Measurements from ENCODE around the gene CLASP1.
"Not testable (repeated sequence)": the region's sequence is repeated elsewhere in the genome, so short reads cannot be mapped to it uniquely, and the experiment has no call there.

CLASP1 gene

DNA sequence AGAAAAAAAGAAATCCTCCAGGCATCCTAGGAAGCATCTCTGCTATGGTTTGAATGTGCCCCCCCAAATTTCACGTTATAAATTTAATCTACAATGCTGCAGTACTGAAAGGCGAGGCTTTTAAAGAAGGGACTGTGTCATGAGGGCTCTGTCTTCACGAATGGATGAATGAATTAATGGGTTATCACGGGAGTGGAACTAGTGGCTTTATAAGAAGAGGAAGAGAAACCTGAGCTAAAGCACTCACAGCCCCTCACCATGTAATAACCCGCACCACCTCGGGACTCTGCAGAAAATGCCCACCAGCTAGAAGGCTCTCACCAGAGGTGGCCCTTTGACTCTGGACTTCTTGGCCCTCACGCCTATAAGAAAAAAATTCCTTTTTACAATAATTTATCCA lies 90.9 kb downstream of the CLASP1 start:
- H3K27me3 Mint-ChIP-seq = no peaks in the 10 kb centered on the region
- no peaks in the 10 kb centered on the region for H3K9me3 Mint-ChIP-seq
- no peak overlapping the region for H3K4me3 Mint-ChIP-seq
- H3K36me3 Mint-ChIP-seq = no peaks in the 10 kb centered on the region
- no peak overlapping the region for H3K27ac Mint-ChIP-seq
- peaks cover 51% of the 10 kb centered on the region for H3K4me1 Mint-ChIP-seq

DNA sequence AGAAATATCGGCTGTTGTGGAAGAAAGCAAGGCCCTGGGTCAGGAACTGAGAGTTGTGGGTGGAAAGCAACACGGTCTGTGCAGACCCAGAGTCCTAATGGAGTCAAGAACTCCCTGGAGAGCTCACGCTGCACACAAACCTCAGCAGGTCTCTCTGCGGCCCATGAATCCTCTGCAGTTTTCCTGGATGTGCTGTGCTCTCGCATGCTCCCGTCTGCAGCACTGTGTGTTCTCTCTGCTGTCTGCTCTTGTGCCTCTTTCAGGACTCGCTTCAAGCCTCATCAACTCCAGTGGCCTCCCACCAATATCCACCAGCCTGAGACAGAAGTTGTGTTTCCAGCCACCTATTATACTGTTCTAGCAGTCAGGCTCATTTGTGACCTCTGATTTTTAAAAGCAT lies 94.3 kb downstream of the CLASP1 start:
- H3K4me3 Mint-ChIP-seq = no peak overlapping the region
- peaks cover 57% of the 10 kb centered on the region for H3K4me1 Mint-ChIP-seq
- H3K9me3 Mint-ChIP-seq = no peaks in the 10 kb centered on the region
- peaks cover 6% of the 10 kb centered on the region for H3K36me3 Mint-ChIP-seq
- H3K27me3 Mint-ChIP-seq = no peaks in the 10 kb centered on the region
- H3K27ac Mint-ChIP-seq = no peak overlapping the region

- Mint-ChIP-seq H3K36me3 (peaks cover 15% of the 10 kb centered on the region), H3K4me1 (peaks cover 66% of the 10 kb centered on the region)
- not testable (repeated sequence) for H3K27ac Mint-ChIP-seq, H3K9me3 Mint-ChIP-seq, H3K4me3 Mint-ChIP-seq, H3K27me3 Mint-ChIP-seq
These were observed 96.6 kb downstream of the CLASP1 start for GRCh38 chr2:121552477-121553180.

DNA sequence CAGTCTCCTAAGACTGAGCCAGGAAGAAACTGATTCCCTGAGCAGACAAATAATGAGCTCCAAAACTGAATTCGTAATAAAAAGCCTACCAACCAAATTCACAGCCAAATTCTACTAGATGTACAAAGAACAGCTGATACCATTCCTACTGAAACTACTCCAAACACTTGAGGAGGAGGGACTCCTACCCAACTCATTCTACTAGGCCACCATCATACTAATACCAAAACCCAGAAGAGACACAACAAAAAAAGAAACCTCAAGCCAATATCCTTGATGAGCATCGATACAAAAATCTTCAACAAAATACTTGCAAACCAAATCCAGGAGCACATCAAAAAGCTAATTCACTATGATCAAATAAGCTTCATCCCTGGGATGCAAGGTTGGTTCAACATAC lies 98.6 kb downstream of the CLASP1 start:
- Mint-ChIP-seq H3K4me3 (no peak overlapping the region), H3K27ac (no peak overlapping the region), H3K9me3 (peaks cover 6% of the 10 kb centered on the region), H3K4me1 (peaks cover 59% of the 10 kb centered on the region), H3K27me3 (no peaks in the 10 kb centered on the region), H3K36me3 (peaks cover 15% of the 10 kb centered on the region)

GRCh38 chr2:121547646-121548045 lies 101.6 kb downstream of the CLASP1 start:
- peaks cover 15% of the 10 kb centered on the region for H3K36me3 Mint-ChIP-seq
- H3K4me3 Mint-ChIP-seq = no peak overlapping the region
- H3K27ac Mint-ChIP-seq = peak overlapping the region; percentile 13
- H3K27me3 Mint-ChIP-seq = no peaks in the 10 kb centered on the region
- peaks cover 50% of the 10 kb centered on the region for H3K4me1 Mint-ChIP-seq
- peaks cover 6% of the 10 kb centered on the region for H3K9me3 Mint-ChIP-seq

DNA sequence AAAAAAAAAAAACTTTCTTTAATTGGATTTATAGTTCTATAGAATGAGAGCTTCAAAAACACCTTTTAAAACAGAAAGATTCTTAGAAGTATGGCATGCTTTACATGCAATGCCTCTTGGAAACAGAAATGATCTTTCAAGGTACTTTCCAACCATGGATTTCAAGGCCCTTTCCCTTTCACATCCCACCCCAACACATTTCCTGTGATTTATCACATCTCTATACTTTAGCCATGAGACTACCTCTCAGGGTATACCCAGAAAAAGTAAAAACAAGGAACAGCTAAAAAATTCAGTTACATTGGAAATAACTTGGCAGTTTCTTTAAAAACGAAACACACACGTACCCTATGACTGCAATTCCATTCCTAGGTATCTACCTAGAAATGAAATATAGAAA lies 103.3 kb downstream of the CLASP1 start:
- Mint-ChIP-seq H3K27ac (peak overlapping the region; percentile 91), H3K9me3 (peaks cover 6% of the 10 kb centered on the region), H3K4me1 (peaks cover 33% of the 10 kb centered on the region), H3K27me3 (no peaks in the 10 kb centered on the region), H3K4me3 (no peak overlapping the region), H3K36me3 (peaks cover 15% of the 10 kb centered on the region)

DNA sequence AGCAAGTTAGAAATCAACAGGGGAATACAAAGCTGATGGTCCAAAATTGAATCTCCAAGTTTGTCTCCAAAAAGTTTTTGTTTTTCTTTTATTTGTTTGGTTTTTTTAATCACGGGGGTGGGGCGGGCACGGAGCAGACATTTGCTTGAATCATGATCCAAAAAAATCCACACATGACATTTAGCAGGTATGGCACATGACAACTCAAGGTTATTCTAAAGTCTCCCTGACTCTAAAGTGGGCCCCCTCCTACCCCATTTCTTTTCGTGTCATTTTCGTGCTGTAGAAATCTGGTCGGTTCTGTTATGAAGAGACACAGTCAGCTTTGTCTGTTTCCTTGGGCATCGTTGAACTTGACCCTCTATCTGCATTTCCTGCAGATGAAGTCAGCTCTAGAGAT lies 104.0 kb downstream of the CLASP1 start:
- H3K4me3 Mint-ChIP-seq = no peak overlapping the region
- H3K36me3 Mint-ChIP-seq = peaks cover 13% of the 10 kb centered on the region
- H3K4me1 Mint-ChIP-seq = peaks cover 27% of the 10 kb centered on the region
- no peaks in the 10 kb centered on the region for H3K27me3 Mint-ChIP-seq
- no peak overlapping the region for H3K27ac Mint-ChIP-seq
- H3K9me3 Mint-ChIP-seq = peaks cover 6% of the 10 kb centered on the region

GRCh38 chr2:121541495-121541894 lies 107.8 kb downstream of the CLASP1 start:
- H3K4me1 Mint-ChIP-seq = peaks cover 28% of the 10 kb centered on the region
- H3K27me3 Mint-ChIP-seq = no peaks in the 10 kb centered on the region
- H3K27ac Mint-ChIP-seq = no peak overlapping the region
- H3K36me3 Mint-ChIP-seq = peaks cover 3% of the 10 kb centered on the region
- H3K4me3 Mint-ChIP-seq = no peak overlapping the region
- no peaks in the 10 kb centered on the region for H3K9me3 Mint-ChIP-seq

DNA sequence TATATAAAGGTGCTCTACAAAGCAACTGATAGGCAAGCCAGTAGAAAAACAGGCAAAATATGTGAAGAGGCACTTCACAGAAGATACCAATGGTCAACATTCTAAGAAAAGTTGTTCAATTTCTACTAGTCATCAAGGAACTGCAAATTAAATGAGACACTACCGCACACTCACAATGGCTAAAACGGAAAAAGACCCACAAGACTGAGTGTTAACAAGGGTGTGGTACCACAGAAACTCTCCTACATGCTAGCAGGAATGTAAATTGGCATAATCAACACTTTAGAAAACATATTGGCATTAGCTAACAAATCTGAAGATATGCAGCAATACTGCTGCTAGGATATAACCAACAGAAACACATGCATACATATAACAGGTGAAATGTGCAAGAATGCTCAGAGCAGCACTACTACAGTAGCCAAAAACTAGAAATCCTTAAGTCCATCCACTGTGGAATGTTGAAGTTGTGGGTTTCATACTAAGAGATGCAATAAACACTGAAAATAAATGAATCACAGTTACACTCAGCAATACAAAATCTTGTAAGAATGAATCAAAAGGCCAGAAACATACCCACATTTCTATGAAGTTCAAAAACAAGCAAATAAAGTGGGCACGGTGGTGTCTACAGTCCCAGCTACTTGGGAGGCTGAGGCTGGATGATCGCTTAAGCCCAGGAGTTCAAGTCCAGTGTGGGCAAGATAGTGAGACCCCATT lies 109.4 kb downstream of the CLASP1 start:
- Mint-ChIP-seq H3K4me3 (no peak overlapping the region), H3K36me3 (peaks cover 2% of the 10 kb centered on the region)

DNA sequence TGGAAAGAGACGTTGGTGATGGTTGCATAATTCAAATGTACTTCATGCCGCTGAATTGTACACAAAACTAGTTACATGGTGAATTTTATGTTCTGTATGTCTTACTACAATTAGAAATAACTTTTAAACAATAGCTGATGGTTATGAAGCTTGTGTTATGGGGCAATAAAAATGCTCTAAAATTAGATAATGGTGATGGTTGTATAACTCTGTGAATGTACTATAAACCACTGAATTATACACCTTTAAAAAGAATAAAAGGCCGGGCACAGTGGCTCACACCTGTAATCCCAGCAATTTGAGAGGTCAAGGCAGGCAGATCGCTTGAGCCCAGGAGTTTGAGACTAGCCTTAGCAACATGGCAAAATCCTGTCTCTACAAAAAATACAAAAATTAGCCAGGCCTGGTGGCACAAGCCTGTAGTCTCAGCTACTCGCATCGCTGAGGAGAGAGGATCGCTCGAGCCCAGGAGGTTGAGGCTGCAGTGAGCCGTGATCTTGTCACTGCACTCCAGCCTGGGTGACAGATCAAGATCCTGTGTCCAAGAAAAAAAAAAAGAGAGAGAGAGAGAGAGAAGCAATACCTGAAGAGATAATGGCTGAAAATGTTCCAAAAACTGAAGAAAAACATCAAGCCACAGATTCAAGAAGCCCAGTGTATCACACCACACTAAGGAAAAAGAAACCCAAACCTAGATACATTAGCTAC lies 112.3 kb downstream of the CLASP1 start:
- no peaks in the 10 kb centered on the region for H3K27me3 Mint-ChIP-seq
- no peak overlapping the region for H3K4me3 Mint-ChIP-seq
- no peaks in the 10 kb centered on the region for H3K36me3 Mint-ChIP-seq
- peak overlapping the region; percentile 2 for H3K27ac Mint-ChIP-seq
- H3K4me1 Mint-ChIP-seq = peaks cover 46% of the 10 kb centered on the region
- H3K9me3 Mint-ChIP-seq = no peaks in the 10 kb centered on the region

More for the DNA sequence above, 109.4 kb downstream of the CLASP1 start:
- no peaks in the 10 kb centered on the region for H3K27me3 Mint-ChIP-seq
- H3K27ac Mint-ChIP-seq = peak overlapping the region; percentile 15
- H3K4me1 Mint-ChIP-seq = peaks cover 33% of the 10 kb centered on the region
- H3K9me3 Mint-ChIP-seq = no peaks in the 10 kb centered on the region

DNA sequence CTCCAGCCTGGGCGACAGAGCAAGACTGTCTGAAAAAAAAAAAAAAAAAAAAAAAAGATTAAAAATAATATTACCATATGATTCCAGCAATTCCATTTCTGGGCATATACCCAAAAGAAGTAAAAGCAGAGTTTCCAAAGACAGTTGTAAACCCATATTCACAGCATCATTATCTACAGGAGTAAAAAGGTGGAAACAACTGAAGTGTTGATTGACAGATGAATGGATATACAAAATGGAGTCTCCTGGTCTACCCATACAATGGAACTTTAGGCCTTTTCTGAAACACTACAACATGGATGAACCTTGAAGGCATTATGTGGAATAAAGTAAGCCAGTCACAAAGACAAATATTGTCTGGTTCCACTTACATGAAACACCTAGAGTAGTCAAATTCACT lies 112.9 kb downstream of the CLASP1 start:
- Mint-ChIP-seq H3K9me3 (no peaks in the 10 kb centered on the region), H3K4me3 (no peak overlapping the region), H3K27ac (peak overlapping the region; percentile 2), H3K27me3 (no peaks in the 10 kb centered on the region), H3K36me3 (no peaks in the 10 kb centered on the region), H3K4me1 (peaks cover 49% of the 10 kb centered on the region)

GRCh38 chr2:121534007-121534406 lies 115.3 kb downstream of the CLASP1 start:
- H3K36me3 Mint-ChIP-seq = no peaks in the 10 kb centered on the region
- H3K27me3 Mint-ChIP-seq = no peaks in the 10 kb centered on the region
- no peak overlapping the region for H3K4me3 Mint-ChIP-seq
- H3K9me3 Mint-ChIP-seq = no peaks in the 10 kb centered on the region
- H3K4me1 Mint-ChIP-seq = peaks cover 47% of the 10 kb centered on the region
- peak overlapping the region; percentile 38 for H3K27ac Mint-ChIP-seq

DNA sequence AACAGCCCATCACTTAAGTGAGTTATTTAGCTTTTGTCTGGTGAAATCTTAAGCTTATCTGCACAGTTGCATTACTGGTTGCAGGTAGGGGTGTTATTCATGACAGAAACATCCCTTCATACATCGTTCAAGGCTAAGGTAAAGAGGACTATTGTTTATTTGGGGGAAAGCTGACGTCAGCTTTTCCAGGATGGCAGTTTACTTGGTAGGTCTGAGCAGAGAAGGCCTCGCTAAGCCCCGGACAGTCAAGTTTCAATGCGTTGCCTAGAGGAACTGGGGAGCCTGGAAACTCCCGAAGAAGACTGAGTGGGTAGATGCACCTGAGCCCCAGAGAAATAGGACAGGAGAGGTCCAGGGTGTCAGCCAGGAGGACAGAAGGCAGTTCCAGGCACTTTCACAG lies 116.4 kb downstream of the CLASP1 start:
- Mint-ChIP-seq H3K4me1 (peaks cover 56% of the 10 kb centered on the region), H3K27ac (no peak overlapping the region), H3K36me3 (no peaks in the 10 kb centered on the region), H3K9me3 (no peaks in the 10 kb centered on the region), H3K27me3 (no peaks in the 10 kb centered on the region), H3K4me3 (no peak overlapping the region)

- H3K4me1 Mint-ChIP-seq = peaks cover 55% of the 10 kb centered on the region
- peak overlapping the region; percentile 27 for H3K4me3 Mint-ChIP-seq
- no peaks in the 10 kb centered on the region for H3K27me3 Mint-ChIP-seq
- no peak overlapping the region for H3K27ac Mint-ChIP-seq
- H3K9me3 Mint-ChIP-seq = no peaks in the 10 kb centered on the region
- no peaks in the 10 kb centered on the region for H3K36me3 Mint-ChIP-seq
These were observed 116.9 kb downstream of the CLASP1 start for GRCh38 chr2:121532347-121532766.

GRCh38 chr2:121530212-121530705 lies 119.0 kb downstream of the CLASP1 start:
- Mint-ChIP-seq H3K27ac (peak overlapping the region; percentile 96), H3K4me3 (peak overlapping the region; percentile 91), H3K27me3 (no peaks in the 10 kb centered on the region), H3K4me1 (peaks cover 48% of the 10 kb centered on the region), H3K36me3 (peaks cover 2% of the 10 kb centered on the region), H3K9me3 (no peaks in the 10 kb centered on the region)

Data from activated naive CD4-positive, alpha-beta T cell treated with anti-CD3 and anti-CD28 coated beads, Interleukin-2, amount 50 U/mL, for 24 hours (primary cell).